ENCODE data around the gene ST3GAL4.
"Not testable (repeated sequence)": the region's sequence is repeated elsewhere in the genome, so short reads cannot be mapped to it uniquely, and the experiment has no call there.

The ST3GAL4 gene

DNA sequence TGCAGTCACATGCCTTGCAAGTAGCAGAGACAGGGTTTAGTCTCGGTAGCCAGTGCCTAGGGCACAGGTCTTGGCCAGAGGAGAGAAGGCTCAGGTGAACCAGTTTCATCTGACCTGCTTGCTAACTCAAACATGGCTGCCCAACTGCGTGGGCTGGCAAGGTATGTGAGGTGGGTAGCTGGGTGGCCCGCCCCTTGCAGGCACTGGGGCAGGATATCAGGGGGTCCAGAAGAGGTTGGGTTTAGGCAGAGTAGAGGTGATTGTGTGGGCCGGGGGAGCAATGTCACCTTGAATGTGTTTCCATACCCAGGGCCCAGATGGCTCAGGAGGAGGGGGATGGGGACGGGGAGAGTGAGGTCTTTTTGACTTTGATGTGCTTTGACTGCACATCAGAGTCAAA is 37.7 kb downstream of the ST3GAL4 start:
- H3K9ac ChIP-seq (ENCODE audit: low read length in 5 of 5), result no peak overlapping the region
- H3K27ac ChIP-seq (ENCODE audit: low read depth, low read length), result no peak overlapping the region

DNA sequence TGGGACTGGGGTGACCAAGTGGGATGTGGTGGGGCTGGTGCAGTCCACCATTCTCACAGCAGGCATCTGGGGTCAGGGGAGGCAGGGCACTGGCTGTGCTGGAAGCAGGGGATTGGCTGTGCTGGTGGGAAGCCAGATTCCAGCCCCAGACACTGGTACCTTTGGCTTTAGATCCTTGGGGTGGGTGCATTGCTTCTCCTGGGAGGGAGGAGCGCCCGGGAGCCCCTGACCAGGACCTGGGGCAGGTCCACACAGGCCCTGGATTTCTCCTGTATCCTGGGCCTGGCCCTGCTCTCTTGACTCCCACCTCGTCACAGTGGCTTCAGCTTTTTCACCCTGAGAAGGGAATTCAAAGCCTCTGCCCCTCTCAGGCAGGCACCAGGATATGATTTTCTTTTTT is 38.5 kb downstream of the ST3GAL4 start:
- Histone ChIP-seq H3K27me3 (ENCODE audit: control insufficient read depth in 5 of 5, insufficient read depth in 4 of 5, low read length in 5 of 5) (no peaks in the 10 kb centered on the region), H3K9ac (ENCODE audit: low read length in 5 of 5) (no peak overlapping the region), H3K36me3 (ENCODE audit: control insufficient read depth in 5 of 5, insufficient read depth in 5 of 5, low read length in 5 of 5) (no peaks in the 10 kb centered on the region), H3K9me3 (ENCODE audit: control insufficient read depth in 5 of 5, low read length in 5 of 5) (no peaks in the 10 kb centered on the region), H3K27ac (ENCODE audit: low read depth, low read length) (no peak overlapping the region), H3K4me3 (ENCODE audit: low read depth in 1 of 5, low read length in 5 of 5) (no peak overlapping the region), H3K4me1 (ENCODE audit: control insufficient read depth in 5 of 5, insufficient read depth in 5 of 5, low read length in 5 of 5) (peaks cover 2 to 32% (median 14%) of the 10 kb centered on the region in 5 donors)

More for the DNA sequence above, 37.7 kb downstream of the ST3GAL4 start:
- Histone ChIP-seq H3K4me1 (ENCODE audit: control insufficient read depth in 5 of 5, insufficient read depth in 5 of 5, low read length in 5 of 5) (peaks cover 2 to 24% (median 14%) of the 10 kb centered on the region in 5 donors), H3K4me3 (ENCODE audit: low read depth in 1 of 5, low read length in 5 of 5) (no peak overlapping the region), H3K27me3 (ENCODE audit: control insufficient read depth in 5 of 5, insufficient read depth in 4 of 5, low read length in 5 of 5) (no peaks in the 10 kb centered on the region), H3K9me3 (ENCODE audit: control insufficient read depth in 5 of 5, low read length in 5 of 5) (no peaks in the 10 kb centered on the region), H3K36me3 (ENCODE audit: control insufficient read depth in 5 of 5, insufficient read depth in 5 of 5, low read length in 5 of 5) (no peaks in the 10 kb centered on the region)

DNA sequence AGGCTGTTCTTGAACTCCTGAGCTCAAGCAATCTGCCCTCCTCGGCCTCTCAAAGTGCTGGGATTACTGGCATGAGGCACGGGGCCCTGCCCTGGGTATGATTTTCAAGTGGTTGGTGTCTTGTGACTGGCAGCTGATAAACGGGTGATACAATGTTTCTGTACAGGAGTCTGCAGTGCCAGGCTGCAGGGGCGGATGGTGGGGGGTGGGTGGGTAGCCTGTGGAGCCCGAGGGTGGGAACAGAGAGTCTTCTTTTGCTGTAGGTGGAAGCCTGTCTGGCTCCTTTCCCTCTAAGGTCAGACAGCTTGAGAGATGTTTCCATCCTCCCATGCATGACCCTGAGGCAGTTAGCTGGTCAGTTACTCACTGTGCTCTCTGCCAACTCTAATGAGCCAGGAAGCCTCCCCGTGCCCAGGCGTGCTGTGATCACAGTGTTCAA is 39.2 kb downstream of the ST3GAL4 start:
- H3K36me3 ChIP-seq (ENCODE audit: control insufficient read depth in 5 of 5, insufficient read depth in 5 of 5, low read length in 5 of 5); H3K4me3 ChIP-seq (ENCODE audit: low read depth in 1 of 5, low read length in 5 of 5); H3K9me3 ChIP-seq (ENCODE audit: control insufficient read depth in 5 of 5, low read length in 5 of 5); H3K27ac ChIP-seq (ENCODE audit: low read depth, low read length); H3K9ac ChIP-seq (ENCODE audit: low read length in 5 of 5); H3K27me3 ChIP-seq (ENCODE audit: control insufficient read depth in 5 of 5, insufficient read depth in 4 of 5, low read length in 5 of 5): not testable (repeated sequence)
- H3K4me1 ChIP-seq (ENCODE audit: control insufficient read depth in 5 of 5, insufficient read depth in 5 of 5, low read length in 5 of 5), result peaks cover 2 to 32% (median 14%) of the 10 kb centered on the region in 5 donors

DNA sequence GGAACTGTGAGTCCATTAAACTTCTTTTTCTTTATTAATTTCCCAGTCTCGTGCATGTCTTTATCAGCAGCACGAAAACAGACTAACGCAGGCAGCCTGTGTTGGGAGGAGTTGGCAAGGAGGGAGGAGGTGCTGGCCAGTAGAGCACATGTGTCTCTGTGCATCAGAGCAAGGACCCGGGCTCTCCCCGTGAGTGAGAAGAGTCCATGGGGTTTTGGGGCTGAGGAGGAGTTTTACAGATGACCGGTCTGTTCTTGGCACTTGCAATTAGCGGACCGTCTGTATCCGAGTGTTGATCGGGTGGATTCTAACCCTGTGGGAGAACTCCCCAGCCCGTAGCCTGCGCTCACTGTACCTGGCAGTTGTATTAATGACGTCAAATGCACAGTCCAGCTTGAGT is 40.3 kb downstream of the ST3GAL4 start:
- not testable (repeated sequence) for H3K27me3 ChIP-seq (ENCODE audit: control insufficient read depth in 5 of 5, insufficient read depth in 4 of 5, low read length in 5 of 5); H3K36me3 ChIP-seq (ENCODE audit: control insufficient read depth in 5 of 5, insufficient read depth in 5 of 5, low read length in 5 of 5); H3K27ac ChIP-seq (ENCODE audit: low read depth, low read length); H3K9me3 ChIP-seq (ENCODE audit: control insufficient read depth in 5 of 5, low read length in 5 of 5); H3K4me3 ChIP-seq (ENCODE audit: low read depth in 1 of 5, low read length in 5 of 5); H3K9ac ChIP-seq (ENCODE audit: low read length in 5 of 5)
- peaks cover 2 to 32% (median 14%) of the 10 kb centered on the region in 5 donors for H3K4me1 ChIP-seq (ENCODE audit: control insufficient read depth in 5 of 5, insufficient read depth in 5 of 5, low read length in 5 of 5)

DNA sequence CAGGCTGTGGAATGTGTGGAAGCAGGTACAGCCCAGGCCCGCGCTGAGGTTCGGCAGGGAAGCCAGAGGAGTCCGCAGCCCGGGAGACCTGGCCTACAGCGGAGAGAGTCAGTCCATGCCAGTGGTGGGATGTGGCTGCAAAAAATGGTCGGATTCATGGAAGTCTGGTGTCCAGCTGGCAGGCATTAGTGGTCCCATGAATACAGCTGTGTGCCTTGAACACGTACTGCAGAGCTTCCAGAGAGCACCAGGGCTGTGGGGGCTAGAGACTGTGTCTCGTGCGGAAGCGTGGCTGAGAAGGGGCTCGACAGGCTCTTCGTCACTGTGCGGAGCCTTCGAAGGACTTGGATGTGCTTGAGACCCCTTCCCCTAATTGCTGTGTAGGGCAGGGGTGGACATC is 40.8 kb downstream of the ST3GAL4 start:
- H3K9ac ChIP-seq (ENCODE audit: low read length in 5 of 5); H3K27me3 ChIP-seq (ENCODE audit: control insufficient read depth in 5 of 5, insufficient read depth in 4 of 5, low read length in 5 of 5); H3K27ac ChIP-seq (ENCODE audit: low read depth, low read length); H3K4me3 ChIP-seq (ENCODE audit: low read depth in 1 of 5, low read length in 5 of 5); H3K9me3 ChIP-seq (ENCODE audit: control insufficient read depth in 5 of 5, low read length in 5 of 5); H3K36me3 ChIP-seq (ENCODE audit: control insufficient read depth in 5 of 5, insufficient read depth in 5 of 5, low read length in 5 of 5): not testable (repeated sequence)
- peaks cover 2 to 32% (median 14%) of the 10 kb centered on the region in 5 donors for H3K4me1 ChIP-seq (ENCODE audit: control insufficient read depth in 5 of 5, insufficient read depth in 5 of 5, low read length in 5 of 5)

DNA sequence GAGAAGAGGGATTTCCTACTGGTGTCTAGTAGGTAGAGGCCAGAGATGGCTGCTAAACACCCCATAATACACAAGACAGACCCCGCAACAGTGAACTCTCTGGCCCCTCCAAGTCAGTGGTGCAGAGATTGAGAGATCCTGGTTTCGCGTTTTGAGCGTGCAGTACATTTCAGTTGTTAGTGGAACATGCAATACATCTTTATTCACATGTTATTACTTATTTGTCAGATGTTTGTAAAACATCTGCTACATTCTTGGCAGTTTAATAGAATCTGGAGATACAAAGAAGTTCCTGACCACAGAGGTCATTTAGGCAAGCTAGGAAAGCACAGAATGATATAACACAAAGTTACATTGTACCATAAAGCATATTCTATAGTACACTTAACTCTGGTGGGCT is 41.5 kb downstream of the ST3GAL4 start:
- H3K9me3 ChIP-seq (ENCODE audit: control insufficient read depth in 5 of 5, low read length in 5 of 5), result no peaks in the 10 kb centered on the region
- H3K4me3 ChIP-seq (ENCODE audit: low read depth in 1 of 5, low read length in 5 of 5), result no peak overlapping the region
- no peaks in the 10 kb centered on the region for H3K36me3 ChIP-seq (ENCODE audit: control insufficient read depth in 5 of 5, insufficient read depth in 5 of 5, low read length in 5 of 5)
- peaks cover 2 to 28% (median 12%) of the 10 kb centered on the region in 5 donors for H3K4me1 ChIP-seq (ENCODE audit: control insufficient read depth in 5 of 5, insufficient read depth in 5 of 5, low read length in 5 of 5)
- no peak overlapping the region for H3K27ac ChIP-seq (ENCODE audit: low read depth, low read length)
- H3K27me3 ChIP-seq (ENCODE audit: control insufficient read depth in 5 of 5, insufficient read depth in 4 of 5, low read length in 5 of 5), result no peaks in the 10 kb centered on the region
- no peak overlapping the region for H3K9ac ChIP-seq (ENCODE audit: low read length in 5 of 5)

DNA sequence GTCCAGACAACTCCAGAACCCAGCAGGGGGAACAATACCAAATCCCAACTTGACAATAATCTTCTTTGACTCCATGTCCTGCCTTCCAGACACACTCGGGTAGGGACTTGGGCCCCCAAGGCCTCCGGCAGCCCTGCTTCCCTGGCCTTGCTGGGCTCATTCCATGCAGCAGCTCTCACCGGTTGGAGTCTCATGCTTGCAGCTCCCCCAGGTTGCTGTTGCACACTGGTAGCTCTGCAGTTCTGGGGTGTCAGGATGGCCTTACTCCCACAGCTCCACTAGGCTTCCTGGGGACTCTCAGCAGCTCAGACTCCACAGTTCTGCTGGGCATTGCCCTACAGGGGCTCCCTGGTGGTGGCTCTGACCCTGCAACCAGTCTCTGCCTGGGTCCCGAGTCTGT is 42.8 kb downstream of the ST3GAL4 start:
- Histone ChIP-seq H3K36me3 (ENCODE audit: control insufficient read depth in 5 of 5, insufficient read depth in 5 of 5, low read length in 5 of 5) (no peaks in the 10 kb centered on the region), H3K27ac (ENCODE audit: low read depth, low read length) (no peak overlapping the region), H3K27me3 (ENCODE audit: control insufficient read depth in 5 of 5, insufficient read depth in 4 of 5, low read length in 5 of 5) (no peaks in the 10 kb centered on the region), H3K4me3 (ENCODE audit: low read depth in 1 of 5, low read length in 5 of 5) (no peak overlapping the region), H3K9me3 (ENCODE audit: control insufficient read depth in 5 of 5, low read length in 5 of 5) (no peaks in the 10 kb centered on the region), H3K4me1 (ENCODE audit: control insufficient read depth in 5 of 5, insufficient read depth in 5 of 5, low read length in 5 of 5) (peaks cover 0 to 23% (median 0%) of the 10 kb centered on the region in 5 donors), H3K9ac (ENCODE audit: low read length in 5 of 5) (no peak overlapping the region)

DNA sequence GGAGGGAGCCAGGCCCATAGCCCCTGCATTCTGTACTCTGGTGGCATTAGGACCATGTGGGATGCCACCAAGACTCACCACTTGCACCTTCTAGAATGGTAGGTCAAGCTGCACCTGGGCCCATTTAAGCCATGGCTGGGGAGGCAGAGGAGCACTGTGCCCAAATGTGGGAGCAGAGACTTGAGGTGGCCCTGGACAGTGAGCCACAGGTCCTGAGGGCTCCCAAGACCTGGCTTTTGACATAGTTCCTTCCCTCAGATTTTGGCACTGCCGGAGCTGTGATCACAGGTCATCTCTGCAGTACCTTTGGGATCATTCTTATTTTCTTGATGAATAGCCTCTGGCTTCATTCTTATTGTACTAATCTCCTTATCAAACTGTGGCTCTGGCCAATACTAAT is 43.2 kb downstream of the ST3GAL4 start:
- no peaks in the 10 kb centered on the region for H3K27me3 ChIP-seq (ENCODE audit: control insufficient read depth in 5 of 5, insufficient read depth in 4 of 5, low read length in 5 of 5)
- no peak overlapping the region for H3K27ac ChIP-seq (ENCODE audit: low read depth, low read length)
- peaks cover 0 to 26% (median 0%) of the 10 kb centered on the region in 5 donors for H3K4me1 ChIP-seq (ENCODE audit: control insufficient read depth in 5 of 5, insufficient read depth in 5 of 5, low read length in 5 of 5)
- no peaks in the 10 kb centered on the region for H3K9me3 ChIP-seq (ENCODE audit: control insufficient read depth in 5 of 5, low read length in 5 of 5)
- H3K4me3 ChIP-seq (ENCODE audit: low read depth in 1 of 5, low read length in 5 of 5), result no peak overlapping the region
- no peak overlapping the region for H3K9ac ChIP-seq (ENCODE audit: low read length in 5 of 5)
- peaks cover 0 to 2% (median 0%) of the 10 kb centered on the region in 5 donors for H3K36me3 ChIP-seq (ENCODE audit: control insufficient read depth in 5 of 5, insufficient read depth in 5 of 5, low read length in 5 of 5)

DNA sequence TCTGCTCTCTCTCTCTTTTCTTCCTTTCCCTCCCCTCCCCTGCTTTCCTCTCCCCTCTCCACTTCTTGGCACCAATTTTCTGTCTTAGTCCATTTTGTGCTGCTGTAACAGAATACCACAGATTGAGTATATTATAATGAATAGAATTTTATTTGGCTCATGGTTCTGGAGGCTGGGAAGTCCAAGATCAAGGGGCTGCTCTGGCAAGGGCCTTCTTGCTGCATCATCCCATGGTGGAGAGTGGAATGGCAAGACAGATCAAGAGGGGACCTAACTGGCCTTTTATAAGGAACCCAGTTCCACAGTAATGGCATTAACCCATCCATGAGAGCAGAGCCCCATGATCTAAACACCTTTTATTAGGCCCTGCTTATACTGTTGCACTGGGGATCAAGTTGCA is 44.5 kb downstream of the ST3GAL4 start:
- H3K27me3 ChIP-seq (ENCODE audit: control insufficient read depth in 5 of 5, insufficient read depth in 4 of 5, low read length in 5 of 5), result no peaks in the 10 kb centered on the region
- no peaks in the 10 kb centered on the region for H3K9me3 ChIP-seq (ENCODE audit: control insufficient read depth in 5 of 5, low read length in 5 of 5)
- no peak overlapping the region for H3K27ac ChIP-seq (ENCODE audit: low read depth, low read length)
- peaks cover 0 to 26% (median 0%) of the 10 kb centered on the region in 5 donors for H3K4me1 ChIP-seq (ENCODE audit: control insufficient read depth in 5 of 5, insufficient read depth in 5 of 5, low read length in 5 of 5)
- peaks cover 0 to 2% (median under 1%) of the 10 kb centered on the region in 5 donors for H3K36me3 ChIP-seq (ENCODE audit: control insufficient read depth in 5 of 5, insufficient read depth in 5 of 5, low read length in 5 of 5)
- H3K9ac ChIP-seq (ENCODE audit: low read length in 5 of 5), result no peak overlapping the region
- H3K4me3 ChIP-seq (ENCODE audit: low read depth in 1 of 5, low read length in 5 of 5), result no peak overlapping the region

DNA sequence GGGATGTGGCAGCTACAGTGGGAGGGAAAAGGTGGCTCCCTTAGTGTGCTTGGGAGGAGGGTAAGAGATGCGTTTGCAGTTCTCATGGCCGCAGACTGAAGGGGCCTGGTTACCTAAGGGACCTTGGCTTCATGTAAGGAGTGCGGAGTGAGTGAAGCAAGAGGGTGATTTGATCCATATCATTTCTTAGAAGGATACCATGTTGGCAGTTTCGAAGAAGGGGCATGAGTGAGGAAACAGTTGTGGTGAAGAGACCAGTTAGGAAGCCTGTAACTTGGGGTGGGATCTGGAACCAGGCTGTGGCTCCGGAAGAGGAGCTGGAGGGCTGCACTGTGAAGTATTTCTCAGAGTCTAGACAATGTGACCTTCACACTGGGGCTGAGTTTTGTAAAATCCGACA is 45.0 kb downstream of the ST3GAL4 start:
- Histone ChIP-seq H3K9me3 (ENCODE audit: control insufficient read depth in 5 of 5, low read length in 5 of 5) (no peaks in the 10 kb centered on the region), H3K4me1 (ENCODE audit: control insufficient read depth in 5 of 5, insufficient read depth in 5 of 5, low read length in 5 of 5) (peaks cover 0 to 23% (median 0%) of the 10 kb centered on the region in 5 donors), H3K27ac (ENCODE audit: low read depth, low read length) (no peak overlapping the region), H3K9ac (ENCODE audit: low read length in 5 of 5) (no peak overlapping the region), H3K4me3 (ENCODE audit: low read depth in 1 of 5, low read length in 5 of 5) (no peak overlapping the region), H3K27me3 (ENCODE audit: control insufficient read depth in 5 of 5, insufficient read depth in 4 of 5, low read length in 5 of 5) (no peaks in the 10 kb centered on the region), H3K36me3 (ENCODE audit: control insufficient read depth in 5 of 5, insufficient read depth in 5 of 5, low read length in 5 of 5) (peaks cover 0 to 3% (median 2%) of the 10 kb centered on the region in 5 donors)

Data from subcutaneous abdominal adipose tissue (tissue), 5 donors.